Mononuclear cell (primary cell): ENCODE data around the gene YWHAG. TPM values are rescaled to one million over a fixed set of nuclear protein-coding genes. Genes with fewer than 3 reads are reported as not detected.
"Not testable (repeated sequence)": the region's sequence is repeated elsewhere in the genome, so short reads cannot be mapped to it uniquely, and the experiment has no call there.

Experiments
- H3K27me3 ChIP-seq: 2 replicates; pipeline ENCODE4 v1.6.0; 2011; ENCODE audit warnings: low read length, control low read depth; ENCODE audit not compliant: insufficient read depth
- H3K4me1 ChIP-seq: 2 replicates; pipeline ENCODE4 v1.5.1; 2011; ENCODE audit warnings: mild to moderate bottlenecking, low read length, control low read depth; ENCODE audit not compliant: insufficient read depth
- H3K4me3 ChIP-seq: 2 replicates; pipeline ENCODE4 v1.5.1; 2011; ENCODE audit warnings: mild to moderate bottlenecking, low read length, moderate library complexity
- H3K9me3 ChIP-seq: 2 replicates; pipeline ENCODE4 v1.5.1; 2011; ENCODE audit warnings: low read depth, mild to moderate bottlenecking, control low read depth, low read length
- total RNA-seq: library from RNA; depleted of rRNA; stranded (reverse); fragments of >200 nt; gene quantifications from one replicate; pipeline ENCODE4 v1.2.3, GENCODE V29; 2012

The YWHAG gene
- total RNA-seq, 1 donor, result 23.5 TPM

GRCh38 chr7:76346778-76347177, 12.0 kb downstream of the YWHAG start:
- Histone ChIP-seq H3K4me3 (no peak overlapping the region), H3K9me3 (no peaks in the 10 kb centered on the region), H3K4me1 (peaks cover 16% of the 10 kb centered on the region), H3K27me3 (no peaks in the 10 kb centered on the region)

GRCh38 chr7:76346097-76346496, 12.7 kb downstream of the YWHAG start:
- no peaks in the 10 kb centered on the region for H3K27me3 ChIP-seq
- H3K9me3 ChIP-seq, result no peaks in the 10 kb centered on the region

GRCh38 chr7:76343931-76344321, 14.9 kb downstream of the YWHAG start:
- peaks cover 18% of the 10 kb centered on the region for H3K4me1 ChIP-seq
- no peaks in the 10 kb centered on the region for H3K27me3 ChIP-seq
- H3K9me3 ChIP-seq, result no peaks in the 10 kb centered on the region
- H3K4me3 ChIP-seq, result no peak overlapping the region

More at GRCh38 chr7:76346097-76346496, 12.7 kb downstream of the YWHAG start:
- Histone ChIP-seq H3K4me3 (no peak overlapping the region), H3K4me1 (peaks cover 14% of the 10 kb centered on the region)

GRCh38 chr7:76343294-76343930, 15.4 kb downstream of the YWHAG start:
- no peaks in the 10 kb centered on the region for H3K9me3 ChIP-seq
- H3K4me1 ChIP-seq, result peaks cover 22% of the 10 kb centered on the region
- no peak overlapping the region for H3K4me3 ChIP-seq
- H3K27me3 ChIP-seq, result no peaks in the 10 kb centered on the region

GRCh38 chr7:76342222-76342621, 16.6 kb downstream of the YWHAG start:
- H3K4me3 ChIP-seq, result no peak overlapping the region
- peaks cover 21% of the 10 kb centered on the region for H3K4me1 ChIP-seq
- H3K9me3 ChIP-seq, result no peaks in the 10 kb centered on the region
- H3K27me3 ChIP-seq, result no peaks in the 10 kb centered on the region

- no peaks in the 10 kb centered on the region for H3K9me3 ChIP-seq
- no peaks in the 10 kb centered on the region for H3K27me3 ChIP-seq
These were observed 18.1 kb downstream of the YWHAG start for GRCh38 chr7:76340617-76341131.

GRCh38 chr7:76338298-76339084, 20.3 kb downstream of the YWHAG start:
- Histone ChIP-seq H3K9me3 (no peaks in the 10 kb centered on the region), H3K4me3 (no peak overlapping the region), H3K27me3 (no peaks in the 10 kb centered on the region), H3K4me1 (peaks cover 22% of the 10 kb centered on the region)

More at GRCh38 chr7:76340617-76341131, 18.1 kb downstream of the YWHAG start:
- no peak overlapping the region for H3K4me3 ChIP-seq
- peaks cover 9% of the 10 kb centered on the region for H3K4me1 ChIP-seq

- H3K27me3 ChIP-seq, result no peaks in the 10 kb centered on the region
- H3K4me1 ChIP-seq, result peaks cover 36% of the 10 kb centered on the region
- no peaks in the 10 kb centered on the region for H3K9me3 ChIP-seq
- H3K4me3 ChIP-seq, result no peak overlapping the region
These were observed 21.6 kb downstream of the YWHAG start for GRCh38 chr7:76337147-76337546.

- Histone ChIP-seq H3K9me3 (no peaks in the 10 kb centered on the region), H3K27me3 (no peaks in the 10 kb centered on the region), H3K4me3 (no peak overlapping the region), H3K4me1 (peaks cover 40% of the 10 kb centered on the region)
These were observed 22.7 kb downstream of the YWHAG start for GRCh38 chr7:76336094-76336493.

GRCh38 chr7:76335417-76335816, 23.4 kb downstream of the YWHAG start:
- peaks cover 35% of the 10 kb centered on the region for H3K4me1 ChIP-seq
- H3K27me3 ChIP-seq, H3K9me3 ChIP-seq, H3K4me3 ChIP-seq: not testable (repeated sequence)

GRCh38 chr7:76334320-76334967, 24.3 kb downstream of the YWHAG start:
- Histone ChIP-seq H3K9me3 (no peaks in the 10 kb centered on the region), H3K4me3 (no peak overlapping the region), H3K27me3 (no peaks in the 10 kb centered on the region), H3K4me1 (peaks cover 35% of the 10 kb centered on the region)

- Histone ChIP-seq H3K27me3 (no peaks in the 10 kb centered on the region), H3K9me3 (no peaks in the 10 kb centered on the region), H3K4me3 (no peak overlapping the region), H3K4me1 (peaks cover 33% of the 10 kb centered on the region)
These were observed 25.2 kb downstream of the YWHAG start for GRCh38 chr7:76333511-76334101.

GRCh38 chr7:76332078-76332477, 26.7 kb downstream of the YWHAG start:
- no peaks in the 10 kb centered on the region for H3K27me3 ChIP-seq

GRCh38 chr7:76330673-76331072, 28.1 kb downstream of the YWHAG start:
- Histone ChIP-seq H3K4me1 (peaks cover 38% of the 10 kb centered on the region), H3K9me3 (no peaks in the 10 kb centered on the region), H3K27me3 (no peaks in the 10 kb centered on the region)

More at GRCh38 chr7:76332078-76332477, 26.7 kb downstream of the YWHAG start:
- H3K9me3 ChIP-seq, result no peaks in the 10 kb centered on the region
- H3K4me3 ChIP-seq, result no peak overlapping the region
- peaks cover 38% of the 10 kb centered on the region for H3K4me1 ChIP-seq

GRCh38 chr7:76330261-76330660, 28.5 kb downstream of the YWHAG start:
- Histone ChIP-seq H3K4me1 (peaks cover 38% of the 10 kb centered on the region), H3K9me3 (no peaks in the 10 kb centered on the region), H3K4me3 (no peak overlapping the region), H3K27me3 (no peaks in the 10 kb centered on the region)

More at GRCh38 chr7:76330673-76331072, 28.1 kb downstream of the YWHAG start:
- H3K4me3 ChIP-seq, result no peak overlapping the region
